ENCODE results near the gene HMGA1. TPM values are rescaled to one million over a fixed set of nuclear protein-coding genes. Genes with fewer than 3 reads are reported as not detected.

Gene HMGA1
- total and polyA plus RNA-seq, 12 donors, result 14.2 to 54.9 (median 40.9) TPM

DNA sequence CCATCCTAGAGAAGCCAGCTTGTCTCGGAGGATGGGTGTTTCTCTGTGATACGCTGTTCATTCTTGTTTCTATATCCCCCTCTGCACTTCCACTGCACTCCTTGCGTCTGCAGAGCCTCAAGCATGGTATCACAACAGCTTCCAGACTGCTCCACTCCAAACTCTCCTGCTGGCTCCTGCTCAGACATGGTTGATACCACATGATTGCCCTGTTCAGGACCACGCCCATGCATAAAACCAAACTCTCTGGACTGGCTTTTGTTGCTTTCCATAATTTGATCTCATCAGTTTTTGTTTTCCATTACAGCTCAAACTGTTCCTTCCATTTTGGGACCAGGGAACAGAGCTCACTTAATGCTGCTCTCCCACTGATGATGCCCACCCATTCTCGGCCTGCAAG lies 42.2 kb downstream of the HMGA1 start:
- DNase-seq, result no peak
- no peak overlapping the region for H3K4me3 ChIP-seq
- intact Hi-C loops (cut with DNase I), result loop anchor here in 2 of 10 donors (10.0 kb wide), 2 partner anchors 106 to 116 kb away; partner anchors contain the start of gene NUDT3 (in 1 of the 2)
- H3K9me3 ChIP-seq, result no peaks in the 10 kb centered on the region
- H3K36me3 ChIP-seq, result peaks cover 0 to 28% (median 0%) of the 10 kb centered on the region in 9 donors
- no peak for ATAC-seq
- no peaks in the 10 kb centered on the region for H3K27me3 ChIP-seq
- H3K27ac ChIP-seq, result no peak overlapping the region
- H3K4me1 ChIP-seq, result peaks cover 0 to 72% (median 59%) of the 10 kb centered on the region in 9 donors
- TF ChIP-seq, protein P1, sequence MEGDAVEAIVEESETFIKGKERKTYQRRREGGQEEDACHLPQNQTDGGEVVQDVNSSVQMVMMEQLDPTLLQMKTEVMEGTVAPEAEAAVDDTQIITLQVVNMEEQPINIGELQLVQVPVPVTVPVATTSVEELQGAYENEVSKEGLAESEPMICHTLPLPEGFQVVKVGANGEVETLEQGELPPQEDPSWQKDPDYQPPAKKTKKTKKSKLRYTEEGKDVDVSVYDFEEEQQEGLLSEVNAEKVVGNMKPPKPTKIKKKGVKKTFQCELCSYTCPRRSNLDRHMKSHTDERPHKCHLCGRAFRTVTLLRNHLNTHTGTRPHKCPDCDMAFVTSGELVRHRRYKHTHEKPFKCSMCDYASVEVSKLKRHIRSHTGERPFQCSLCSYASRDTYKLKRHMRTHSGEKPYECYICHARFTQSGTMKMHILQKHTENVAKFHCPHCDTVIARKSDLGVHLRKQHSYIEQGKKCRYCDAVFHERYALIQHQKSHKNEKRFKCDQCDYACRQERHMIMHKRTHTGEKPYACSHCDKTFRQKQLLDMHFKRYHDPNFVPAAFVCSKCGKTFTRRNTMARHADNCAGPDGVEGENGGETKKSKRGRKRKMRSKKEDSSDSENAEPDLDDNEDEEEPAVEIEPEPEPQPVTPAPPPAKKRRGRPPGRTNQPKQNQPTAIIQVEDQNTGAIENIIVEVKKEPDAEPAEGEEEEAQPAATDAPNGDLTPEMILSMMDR (IDR thresholded peaks at IDR 0.05), result no peak
- 74 to 93% methylated on average over 5 of the region's 5 CpGs for WGBS, 2 donors

DNA sequence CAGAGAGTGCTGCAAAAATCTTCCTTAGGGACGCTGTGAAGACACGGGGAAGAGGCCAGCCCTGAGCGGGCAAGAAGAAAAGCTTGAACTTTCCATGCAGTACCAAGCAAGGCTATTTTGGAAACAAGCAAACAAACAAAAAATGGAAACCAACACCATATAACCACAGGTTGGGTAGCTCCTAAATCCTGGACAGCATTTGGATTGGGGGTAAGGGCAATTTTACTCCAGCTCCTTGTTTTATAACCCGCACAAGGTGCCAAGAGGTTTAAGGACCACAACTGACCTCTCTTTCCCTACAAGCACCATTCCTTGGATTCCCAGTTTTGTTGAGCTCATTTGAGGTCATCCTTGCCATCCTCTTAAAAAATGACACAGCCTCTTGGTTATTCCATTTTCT lies 43.5 kb downstream of the HMGA1 start:
- H3K4me3 ChIP-seq, result no peak overlapping the region
- no peaks in the 10 kb centered on the region for H3K9me3 ChIP-seq
- no peak for DNase-seq
- H3K36me3 ChIP-seq, result peaks cover 0 to 30% (median 4%) of the 10 kb centered on the region in 9 donors
- 81 to 86% methylated on average over 4 of the region's 4 CpGs for WGBS, 2 donors
- ATAC-seq, result no peak
- no peaks in the 10 kb centered on the region for H3K27me3 ChIP-seq
- intact Hi-C loops (cut with DNase I), result no loop called here
- no peak overlapping the region for H3K27ac ChIP-seq
- TF ChIP-seq, protein P1 (IDR thresholded peaks at IDR 0.05), result no peak
- H3K4me1 ChIP-seq, result peaks cover 0 to 80% (median 67%) of the 10 kb centered on the region in 9 donors

DNA sequence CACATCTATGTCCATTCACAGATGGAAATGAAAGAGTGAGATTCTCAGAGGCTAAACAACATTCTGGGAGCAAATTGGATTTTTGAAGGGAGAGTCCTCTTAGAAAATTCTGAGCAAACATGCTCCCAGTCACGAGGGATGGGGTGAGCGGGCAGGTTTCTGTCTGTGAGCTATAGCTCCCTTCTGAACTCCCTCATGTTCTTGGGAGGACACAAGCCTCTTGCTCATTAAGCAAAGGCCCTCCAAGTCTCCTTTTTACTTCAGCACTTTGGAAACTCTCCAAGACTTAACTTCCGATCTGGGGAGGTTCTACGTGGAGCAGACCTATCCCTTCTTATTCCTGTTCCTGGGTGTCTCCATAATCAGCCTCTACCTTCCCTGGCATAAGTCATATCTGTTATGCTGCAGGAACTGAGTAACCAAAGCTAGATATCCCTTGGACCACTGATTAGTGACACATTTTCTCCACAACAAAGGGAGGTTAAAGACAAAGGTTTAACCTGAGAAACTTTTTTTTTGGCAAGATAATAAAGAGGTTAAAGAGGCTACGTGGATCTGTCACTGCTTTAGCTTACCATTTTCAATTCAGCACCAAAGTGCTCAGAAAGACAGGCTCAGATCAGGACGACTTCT lies 45.1 kb downstream of the HMGA1 start:
- H3K27ac ChIP-seq, result peak overlapping the region in 3 of 10 donors; percentile 10 to 85 (median 45)
- no peaks in the 10 kb centered on the region for H3K27me3 ChIP-seq
- no peaks in the 10 kb centered on the region for H3K9me3 ChIP-seq
- intact Hi-C loops (cut with DNase I), result no loop called here
- H3K4me3 ChIP-seq, result no peak overlapping the region
- DNase-seq (no peak), ATAC-seq (peak in 1 of 8 donors; percentile 13)
- 67 to 69% methylated on average over 6 of the region's 6 CpGs for WGBS, 2 donors
- peaks cover 0 to 87% (median 75%) of the 10 kb centered on the region in 9 donors for H3K4me1 ChIP-seq
- peaks cover 0 to 30% (median 4%) of the 10 kb centered on the region in 9 donors for H3K36me3 ChIP-seq
- TF ChIP-seq, protein P1 (IDR thresholded peaks at IDR 0.05), result no peak

DNA sequence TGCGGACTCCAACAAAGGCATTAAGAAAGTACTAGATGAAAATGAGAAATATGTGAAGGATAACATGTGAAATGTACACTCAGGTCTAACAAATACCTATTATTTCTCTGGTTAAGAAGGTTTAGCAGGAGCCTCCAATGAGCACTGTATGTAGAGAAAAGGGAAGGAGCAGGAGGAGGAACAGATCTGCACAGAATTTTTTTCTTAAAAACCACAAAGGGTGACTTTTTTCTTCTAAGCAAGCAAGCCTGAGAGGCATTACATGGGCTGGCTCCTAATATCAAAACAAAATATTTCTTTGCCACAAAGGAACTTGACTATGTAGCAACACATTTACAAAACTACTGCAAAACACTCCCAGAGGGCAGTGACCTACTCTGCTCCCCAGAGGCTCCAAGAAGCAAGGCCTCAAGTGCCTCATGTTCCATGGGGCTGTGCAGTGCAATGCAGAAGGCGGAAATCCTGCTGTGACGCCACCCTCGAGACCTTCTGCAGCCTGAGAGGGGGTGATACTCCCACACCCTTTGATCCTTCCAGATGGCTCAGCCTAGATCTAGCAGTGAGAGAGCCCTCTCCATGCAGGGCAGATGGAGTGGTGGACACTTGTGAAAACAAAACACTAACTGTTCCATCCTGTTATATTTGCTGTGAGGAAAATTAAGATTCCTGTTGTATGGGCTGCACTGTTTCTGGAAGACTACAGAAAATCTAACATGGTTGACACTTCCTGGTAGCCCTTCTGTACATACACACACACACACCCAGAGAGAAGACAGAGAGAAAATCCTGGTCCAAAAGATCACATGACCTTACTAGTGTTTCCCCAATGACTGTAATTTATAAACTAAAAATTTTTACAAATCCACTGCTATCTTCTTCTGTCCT lies 48.1 kb downstream of the HMGA1 start:
- H3K27ac ChIP-seq, result peak overlapping the region in 9 of 10 donors; percentile 22 to 85 (median 49)
- H3K9me3 ChIP-seq, result no peaks in the 10 kb centered on the region
- peak; percentile 65 to 77 for DNase-seq
- WGBS, 2 donors, result 63 to 79% methylated on average over 4 of the region's 4 CpGs
- H3K4me1 ChIP-seq, result peaks cover 3 to 89% (median 74%) of the 10 kb centered on the region in 9 donors
- intact Hi-C loops (cut with DNase I), result no loop called here
- peaks cover 0 to 34% (median 3%) of the 10 kb centered on the region in 9 donors for H3K36me3 ChIP-seq
- TF ChIP-seq, protein P1 (IDR thresholded peaks at IDR 0.05), result no peak
- ATAC-seq, result peak; percentile 81 to 91 (median 87)
- H3K27me3 ChIP-seq, result no peaks in the 10 kb centered on the region
- H3K4me3 ChIP-seq, result no peak overlapping the region

Measured in heart right ventricle (tissue), 16 donors.